ENCODE data around the gene TMC6. TPM values are rescaled to one million over a fixed set of nuclear protein-coding genes. Genes with fewer than 3 reads are reported as not detected.

Gene TMC6
- total RNA-seq, 2 donors from 2014 or later: 609 to 822 TPM

DNA sequence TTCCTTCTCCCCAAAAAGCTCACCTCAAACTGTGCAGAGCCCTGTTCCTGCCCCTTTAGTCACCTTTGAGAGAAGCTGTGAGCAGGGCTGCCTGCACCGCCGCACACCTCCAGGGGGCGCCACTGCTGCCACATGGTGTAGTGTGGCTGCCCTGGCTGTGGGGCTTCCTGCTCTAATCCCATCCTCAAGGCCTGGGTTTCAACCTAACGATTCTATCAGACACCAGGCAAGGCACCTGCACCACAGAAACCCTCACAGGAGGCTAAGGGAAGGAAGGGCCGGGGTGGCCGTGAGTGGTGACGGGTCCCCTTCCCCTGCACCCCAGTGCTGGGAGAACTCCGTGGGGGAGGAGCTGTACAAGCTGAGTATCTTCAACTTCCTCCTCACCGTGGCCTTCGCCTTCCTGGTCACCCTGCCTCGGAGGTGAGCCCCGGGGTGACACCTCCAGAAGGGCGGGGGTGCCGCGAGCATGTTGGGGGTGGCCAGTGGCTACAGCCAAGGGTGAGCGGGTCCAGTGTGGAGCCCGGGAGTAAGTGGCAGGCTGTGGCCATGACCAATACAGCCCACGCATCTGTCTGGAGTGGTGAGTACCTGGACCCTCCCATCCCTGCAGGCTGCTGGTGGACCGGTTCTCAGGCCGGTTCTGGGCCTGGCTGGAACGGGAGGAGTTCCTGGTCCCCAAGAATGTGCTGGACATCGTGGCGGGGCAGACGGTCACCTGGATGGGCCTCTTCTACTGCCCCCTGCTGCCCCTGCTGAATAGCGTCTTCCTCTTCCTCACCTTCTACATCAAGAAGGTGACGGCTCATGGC, 9.0 kb upstream of the TMC6 start:
- DNase-seq: no peak
- H3K9me3 ChIP-seq (ENCODE audit: control insufficient read depth, low read length, poor library complexity, severe bottlenecking): no peaks in the 10 kb centered on the region
- Mint-ChIP-seq H3K4me1 (peaks cover 59% of the 10 kb centered on the region), H3K27me3 (no peaks in the 10 kb centered on the region), H3K4me3 (peak overlapping the region; percentile 25), H3K27ac (peak overlapping the region; percentile 77), H3K36me3 (ENCODE audit: low read depth) (peaks cover 11% of the 10 kb centered on the region)
- ATAC-seq: no peak

DNA sequence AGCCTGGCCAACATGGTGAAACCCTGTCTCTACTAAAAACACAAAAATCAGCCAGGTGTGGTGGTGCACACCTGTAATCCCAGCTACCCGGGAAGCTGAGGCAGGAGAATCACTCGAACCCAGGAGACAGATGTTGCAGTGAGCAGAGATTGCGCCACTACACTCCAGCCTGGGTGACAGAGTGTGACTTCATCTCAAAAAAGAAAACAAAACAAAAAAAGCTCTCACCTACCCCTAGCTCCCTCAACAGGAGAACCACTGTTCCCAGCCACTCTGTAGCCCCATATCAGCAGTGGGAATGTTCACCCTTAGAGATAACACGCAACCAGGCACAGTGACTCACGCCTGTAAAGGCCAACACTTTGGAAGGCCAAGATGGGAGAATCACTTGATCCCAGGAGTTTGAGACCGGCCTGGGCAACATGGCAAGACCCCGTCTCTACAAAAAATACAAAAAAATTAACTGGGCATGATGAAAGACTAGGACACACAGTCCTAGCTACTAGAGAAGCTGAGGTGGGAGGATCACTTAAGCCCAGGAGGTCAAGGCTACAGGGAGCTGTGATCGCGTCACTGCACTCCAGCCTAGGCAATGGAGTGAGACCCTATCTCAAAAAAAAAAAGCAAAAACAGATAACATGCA, 7.4 kb upstream of the TMC6 start:
- Mint-ChIP-seq H3K4me1 (peaks cover 59% of the 10 kb centered on the region), H3K36me3 (ENCODE audit: low read depth) (peaks cover 11% of the 10 kb centered on the region), H3K4me3 (peak overlapping the region; percentile 65), H3K27ac (peak overlapping the region; percentile 77), H3K27me3 (no peaks in the 10 kb centered on the region)
- DNase-seq (no peak), ATAC-seq (no peak)
- H3K9me3 ChIP-seq (ENCODE audit: control insufficient read depth, low read length, poor library complexity, severe bottlenecking): no peaks in the 10 kb centered on the region

DNA sequence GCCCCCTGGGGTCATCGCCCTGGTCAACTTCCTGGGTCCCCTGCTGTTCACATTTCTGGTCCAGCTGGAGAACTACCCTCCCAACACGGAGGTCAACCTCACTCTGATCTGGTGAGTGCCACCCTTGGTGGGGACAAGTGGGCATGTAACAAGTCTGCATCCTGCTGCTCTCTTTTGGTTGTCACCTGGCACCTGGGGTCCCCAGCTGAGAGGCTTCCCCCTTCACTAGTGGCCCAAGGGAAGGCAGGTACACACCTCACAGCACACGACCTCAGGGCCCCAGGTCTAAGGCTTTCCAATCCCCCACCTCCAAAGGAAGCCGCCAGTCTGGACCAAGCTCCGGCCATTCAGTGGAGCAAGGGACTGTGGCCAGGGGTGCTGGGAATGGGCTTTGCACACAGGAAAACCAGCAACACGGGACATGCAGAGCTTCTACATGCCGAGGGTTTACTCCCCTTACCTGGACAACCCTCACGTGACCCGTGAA, 6.4 kb upstream of the TMC6 start:
- DNase-seq (no peak), ATAC-seq (no peak)
- Mint-ChIP-seq H3K4me3 (peak overlapping the region; percentile 9), H3K4me1 (peaks cover 62% of the 10 kb centered on the region), H3K27me3 (no peaks in the 10 kb centered on the region), H3K27ac (peak overlapping the region; percentile 98), H3K36me3 (ENCODE audit: low read depth) (peaks cover 11% of the 10 kb centered on the region)
- H3K9me3 ChIP-seq (ENCODE audit: control insufficient read depth, low read length, poor library complexity, severe bottlenecking): no peaks in the 10 kb centered on the region

DNA sequence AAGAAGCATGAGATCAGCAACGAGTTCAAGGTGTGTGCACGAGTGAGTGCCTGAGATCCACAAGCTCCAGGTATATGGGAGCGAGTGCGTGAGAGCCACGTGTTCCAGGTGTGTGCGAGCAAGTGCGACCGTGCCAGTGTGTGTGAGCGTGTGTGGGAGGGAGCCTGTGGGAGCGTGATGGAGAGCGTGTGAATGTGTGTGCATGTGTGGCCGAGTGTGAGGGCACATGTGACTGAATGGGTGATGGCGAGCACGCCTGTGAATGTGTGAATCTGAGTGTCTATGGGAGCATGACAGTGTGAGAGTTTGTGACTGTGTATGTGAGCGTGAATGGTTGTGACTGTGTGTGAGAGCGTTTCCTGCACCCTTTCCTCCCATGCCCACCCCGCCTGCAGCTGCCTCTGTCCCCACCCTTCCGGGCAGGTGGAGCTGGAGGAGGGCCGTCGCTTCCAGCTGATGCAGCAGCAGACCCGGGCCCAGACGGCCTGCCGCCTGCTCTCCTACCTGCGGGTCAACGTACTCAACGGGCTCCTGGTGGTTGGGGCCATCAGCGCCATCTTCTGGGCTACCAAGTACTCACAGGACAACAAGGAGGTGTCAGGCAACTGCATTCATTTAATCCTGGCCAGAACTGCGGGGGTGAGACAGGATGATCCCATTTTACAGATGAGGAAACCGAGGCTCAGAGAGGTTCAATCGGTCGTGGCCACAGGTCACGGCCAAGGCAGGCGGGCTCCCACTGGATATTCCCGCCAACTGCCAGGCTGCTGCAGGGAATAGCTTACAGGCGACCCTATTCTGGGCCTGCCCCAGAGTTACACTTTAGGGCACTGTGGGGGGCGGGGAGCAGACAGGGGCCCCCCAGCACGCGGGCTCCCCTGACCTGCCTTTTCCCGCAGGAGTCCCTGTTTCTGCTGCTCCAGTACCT, 5.7 kb upstream of the TMC6 start:
- Mint-ChIP-seq H3K27ac (peak overlapping the region; percentile 98), H3K4me3 (peak overlapping the region; percentile 99), H3K27me3 (no peaks in the 10 kb centered on the region), H3K36me3 (ENCODE audit: low read depth) (peaks cover 11% of the 10 kb centered on the region), H3K4me1 (peaks cover 65% of the 10 kb centered on the region)
- ATAC-seq (peak; percentile 43), DNase-seq (peak; percentile 62 to 72 (median 71))
- H3K9me3 ChIP-seq (ENCODE audit: control insufficient read depth, low read length, poor library complexity, severe bottlenecking): no peaks in the 10 kb centered on the region

DNA sequence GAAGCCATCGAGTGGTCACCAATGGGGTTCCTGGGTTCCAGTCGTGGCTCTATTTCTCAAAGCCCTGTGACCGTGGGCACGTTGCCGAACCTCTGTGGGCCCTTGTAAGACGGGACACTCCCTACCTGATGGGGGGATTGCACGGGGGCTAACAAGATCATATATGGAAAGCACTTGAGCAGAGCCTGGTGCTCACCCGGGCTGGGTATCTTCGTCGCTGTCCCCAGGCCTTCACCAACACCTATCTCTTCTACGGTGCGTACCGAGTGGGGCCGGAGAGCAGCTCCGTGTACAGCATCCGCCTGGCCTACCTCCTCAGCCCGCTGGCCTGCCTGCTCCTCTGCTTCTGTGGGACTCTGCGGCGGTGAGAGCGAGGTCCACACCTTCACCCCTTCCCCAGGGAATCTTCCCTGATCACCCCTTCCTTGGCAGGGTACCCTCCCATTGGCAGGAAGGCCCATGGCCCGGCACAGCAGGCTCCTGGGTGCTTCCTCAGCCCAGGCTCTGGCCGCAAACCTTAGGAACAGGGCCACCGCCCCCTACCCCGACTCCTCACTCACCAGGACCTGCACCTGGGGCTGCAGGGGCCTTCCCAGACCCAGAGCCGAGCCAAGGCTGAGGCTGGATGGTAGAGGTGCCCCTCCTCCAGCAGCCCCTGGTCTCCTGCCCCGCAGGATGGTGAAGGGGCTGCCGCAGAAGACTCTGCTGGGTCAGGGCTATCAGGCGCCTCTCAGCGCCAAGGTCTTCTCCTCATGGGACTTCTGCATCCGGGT, 4.8 kb upstream of the TMC6 start:
- Mint-ChIP-seq H3K27ac (peak overlapping the region; percentile 98), H3K27me3 (no peaks in the 10 kb centered on the region), H3K4me3 (peak overlapping the region; percentile 99), H3K36me3 (ENCODE audit: low read depth) (peaks cover 11% of the 10 kb centered on the region), H3K4me1 (peaks cover 61% of the 10 kb centered on the region)
- no peak for ATAC-seq
- no peak for DNase-seq
- H3K9me3 ChIP-seq (ENCODE audit: control insufficient read depth, low read length, poor library complexity, severe bottlenecking): no peaks in the 10 kb centered on the region

DNA sequence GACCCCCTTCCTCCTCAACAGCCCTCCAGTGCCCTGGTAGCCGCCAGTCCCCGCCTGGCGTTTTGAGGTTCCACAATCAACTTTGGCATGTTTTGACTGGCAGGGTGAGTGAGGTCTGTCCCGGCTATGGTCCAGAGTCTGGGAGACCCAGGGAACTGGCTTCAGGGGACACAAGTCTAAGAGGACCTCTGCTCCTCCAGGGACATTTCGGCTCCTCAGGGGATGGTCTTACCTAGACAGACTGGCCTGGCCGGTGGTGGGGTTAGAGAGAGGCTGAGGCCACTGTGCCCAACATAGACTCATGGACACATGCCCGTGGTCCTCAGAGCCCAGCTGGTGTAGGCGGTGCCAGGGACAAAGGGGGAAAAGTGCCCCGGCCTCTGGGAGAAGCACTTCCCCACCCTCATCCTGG, 4.2 kb upstream of the TMC6 start:
- H3K4me1 Mint-ChIP-seq: peaks cover 62% of the 10 kb centered on the region
- ATAC-seq (no peak), DNase-seq (no peak)
- peaks cover 11% of the 10 kb centered on the region for H3K36me3 Mint-ChIP-seq (ENCODE audit: low read depth)
- H3K4me3 Mint-ChIP-seq: peak overlapping the region; percentile 99
- peak overlapping the region; percentile 98 for H3K27ac Mint-ChIP-seq
- H3K9me3 ChIP-seq (ENCODE audit: control insufficient read depth, low read length, poor library complexity, severe bottlenecking): no peaks in the 10 kb centered on the region
- no peaks in the 10 kb centered on the region for H3K27me3 Mint-ChIP-seq

DNA sequence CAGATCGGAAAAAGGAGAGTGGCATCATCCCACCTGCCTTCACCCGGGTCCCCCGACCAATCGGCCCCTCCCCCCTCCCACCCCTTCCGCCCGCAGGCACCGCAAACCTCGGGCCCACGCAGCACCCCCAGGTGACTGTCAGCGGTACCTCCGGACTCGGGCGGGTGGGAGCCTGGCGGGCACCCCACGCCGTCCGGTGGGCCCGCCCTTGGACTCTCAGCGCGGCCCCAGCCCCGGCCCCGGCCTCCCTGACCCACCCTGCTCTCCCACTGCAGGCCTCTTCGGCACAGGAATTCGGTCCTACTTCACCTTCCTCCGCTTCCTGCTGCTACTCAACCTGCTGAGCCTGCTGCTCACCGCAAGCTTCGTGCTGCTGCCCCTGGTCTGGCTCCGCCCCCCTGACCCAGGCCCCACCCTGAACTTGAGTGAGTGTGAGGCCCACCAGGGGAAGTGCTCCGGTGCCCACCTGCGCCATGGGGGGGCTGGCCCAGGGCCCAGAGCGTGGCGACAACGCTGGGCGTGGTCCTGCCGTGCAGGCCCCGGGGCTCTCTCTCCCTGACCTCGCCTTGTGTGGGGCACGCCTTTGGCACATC, 3.6 kb upstream of the TMC6 start:
- Mint-ChIP-seq H3K4me1 (peaks cover 59% of the 10 kb centered on the region), H3K27me3 (no peaks in the 10 kb centered on the region), H3K27ac (peak overlapping the region; percentile 98), H3K4me3 (peak overlapping the region; percentile 99), H3K36me3 (ENCODE audit: low read depth) (peaks cover 11% of the 10 kb centered on the region)
- ATAC-seq (peak; percentile 5), DNase-seq (peak; percentile 40 to 54 (median 44))
- no peaks in the 10 kb centered on the region for H3K9me3 ChIP-seq (ENCODE audit: control insufficient read depth, low read length, poor library complexity, severe bottlenecking)

DNA sequence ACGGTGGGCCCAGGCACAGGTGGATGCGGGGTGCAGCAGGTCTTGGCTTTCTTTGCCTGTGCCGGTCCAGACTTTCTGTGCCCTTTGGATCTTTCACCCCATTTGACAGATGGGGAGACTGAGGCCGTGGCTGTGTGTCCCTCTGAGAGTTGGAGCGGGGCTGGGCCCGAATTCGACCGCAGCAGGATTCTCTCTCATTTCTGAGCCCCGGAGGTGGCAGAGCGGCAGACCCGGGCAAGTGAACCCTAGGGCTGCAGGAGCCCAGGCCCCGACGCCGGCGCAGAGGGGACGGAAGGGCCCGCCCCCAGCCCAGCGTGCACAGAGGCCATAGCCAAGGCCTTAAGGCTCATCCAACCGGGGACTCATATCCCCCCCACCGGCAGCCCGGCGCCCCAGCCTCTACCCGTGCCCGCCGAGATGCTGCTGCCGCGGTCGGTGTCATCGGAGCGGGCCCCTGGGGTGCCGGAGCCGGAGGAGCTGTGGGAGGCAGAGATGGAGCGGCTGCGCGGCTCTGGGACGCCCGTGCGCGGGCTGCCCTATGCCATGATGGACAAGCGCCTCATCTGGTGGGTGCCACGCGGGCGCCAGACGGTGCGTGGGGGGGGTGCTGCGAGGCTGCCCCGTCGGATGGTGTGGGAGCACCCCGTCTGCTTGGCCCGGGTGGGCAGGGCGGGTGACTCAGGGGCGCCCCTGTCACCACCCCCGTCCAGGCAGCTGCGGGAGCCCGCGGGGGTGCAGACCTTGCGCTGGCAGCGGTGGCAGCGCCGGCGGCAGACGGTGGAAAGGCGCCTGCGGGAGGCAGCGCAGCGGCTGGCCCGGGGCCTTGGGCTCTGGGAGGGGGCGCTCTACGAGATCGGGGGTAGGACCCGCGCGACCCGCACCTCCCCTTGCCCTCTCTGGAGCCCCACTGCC, 2.9 kb upstream of the TMC6 start:
- H3K27ac Mint-ChIP-seq: peak overlapping the region; percentile 95
- H3K4me3 Mint-ChIP-seq: peak overlapping the region; percentile 99
- H3K4me1 Mint-ChIP-seq: peaks cover 57% of the 10 kb centered on the region
- no peak for DNase-seq
- no peaks in the 10 kb centered on the region for H3K27me3 Mint-ChIP-seq
- peaks cover 11% of the 10 kb centered on the region for H3K36me3 Mint-ChIP-seq (ENCODE audit: low read depth)
- no peaks in the 10 kb centered on the region for H3K9me3 ChIP-seq (ENCODE audit: control insufficient read depth, low read length, poor library complexity, severe bottlenecking)
- no peak for ATAC-seq

DNA sequence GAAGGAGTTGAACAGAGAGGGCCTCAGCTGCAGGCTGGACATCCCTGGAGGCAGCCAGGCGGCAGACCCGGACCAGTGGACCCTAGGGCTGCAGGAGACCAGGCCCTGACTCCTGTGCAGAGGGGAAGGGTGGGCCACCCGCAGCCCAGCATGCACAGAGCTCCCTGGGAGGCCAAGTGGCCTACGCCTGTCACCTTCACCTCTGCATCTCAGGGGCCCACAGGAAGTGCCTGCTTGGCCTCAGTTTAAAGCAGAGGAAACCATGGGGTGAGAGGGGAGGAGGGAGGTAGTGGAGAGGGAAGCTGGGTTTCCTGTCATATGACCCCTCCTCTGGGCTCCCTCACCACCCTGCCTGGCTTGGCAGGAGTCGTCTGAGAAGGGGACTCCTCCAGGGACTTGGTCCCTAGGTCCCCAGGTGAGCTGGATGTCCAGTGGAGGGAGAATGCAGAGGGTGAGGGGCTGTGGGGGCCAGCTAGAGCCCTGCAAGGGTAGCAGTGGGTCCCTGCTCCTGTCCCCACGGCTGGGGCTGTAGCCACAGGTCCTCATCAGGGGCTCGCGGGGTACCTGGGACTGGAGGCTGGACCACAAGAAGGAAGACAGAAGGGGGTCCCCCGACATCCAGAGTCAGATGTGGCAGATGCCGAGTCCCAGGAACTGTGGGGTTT, 2.0 kb upstream of the TMC6 start, which contains the start of gene TMC8:
TSS of gene TMC8 (plus strand) at position 335 of the 665 bp plus-strand sequence. CDS start 818 bp downstream, outside the sequence.
- H3K36me3 Mint-ChIP-seq (ENCODE audit: low read depth): peaks cover 9% of the 10 kb centered on the region
- H3K27me3 Mint-ChIP-seq: no peaks in the 10 kb centered on the region
- peak within 1 kb of the TSS; percentile 95 for H3K27ac Mint-ChIP-seq
- no peaks in the 10 kb centered on the region for H3K9me3 ChIP-seq (ENCODE audit: control insufficient read depth, low read length, poor library complexity, severe bottlenecking)
- ATAC-seq: peak; percentile 67
- H3K4me1 Mint-ChIP-seq: peaks cover 56% of the 10 kb centered on the region
- peak within 1 kb of the TSS; percentile 99 for H3K4me3 Mint-ChIP-seq
- peak; percentile 51 to 71 (median 65) for DNase-seq

DNA sequence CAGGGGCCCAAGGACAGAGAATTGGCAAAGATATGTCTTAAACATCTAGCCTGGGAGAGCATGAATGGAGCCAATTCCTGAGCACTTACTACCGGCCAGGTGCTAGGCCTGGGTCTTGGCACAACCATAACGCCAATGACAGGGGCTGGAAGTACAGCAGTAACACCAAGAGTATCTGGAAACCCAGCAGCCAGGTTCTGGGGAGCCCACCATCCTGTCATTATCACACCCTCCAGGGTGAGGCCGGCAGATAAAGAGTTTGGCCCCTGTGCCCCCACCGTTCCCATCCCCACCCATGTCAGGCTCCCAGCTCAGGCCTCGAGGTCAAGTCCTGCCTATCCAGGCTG, 1.5 kb upstream of the TMC6 start:
- ATAC-seq (peak; percentile 1), DNase-seq (no peak)
- no peaks in the 10 kb centered on the region for H3K9me3 ChIP-seq (ENCODE audit: control insufficient read depth, low read length, poor library complexity, severe bottlenecking)
- H3K4me3 Mint-ChIP-seq: peak overlapping the region; percentile 99
- peaks cover 56% of the 10 kb centered on the region for H3K4me1 Mint-ChIP-seq
- peak overlapping the region; percentile 95 for H3K27ac Mint-ChIP-seq
- no peaks in the 10 kb centered on the region for H3K27me3 Mint-ChIP-seq
- H3K36me3 Mint-ChIP-seq (ENCODE audit: low read depth): peaks cover 9% of the 10 kb centered on the region

Data from T-helper 17 cell (primary cell).